ENCODE data around the gene TREX2.

TREX2 gene

GRCh38 chrX:153445856-153446635 is at the start of gene TREX2:
Gene TREX2, minus strand, starts transcription at chrX:153446056. Its CDS starts 626 bp downstream, at chrX:153445430.
- DNase-seq (ENCODE audit: low read depth in 3 of 3, low spot score in 1 of 3): no peak

GRCh38 chrX:153495362-153495751 is 49.5 kb upstream of the TREX2 start:
- DNase-seq (ENCODE audit: low read depth in 3 of 3, low spot score in 1 of 3): no peak

GRCh38 chrX:153494541-153495361 is 48.9 kb upstream of the TREX2 start, which contains the start of gene BGN:
Gene BGN, plus strand, starts transcription at chrX:153494980. Its CDS starts 9,652 bp downstream, at chrX:153504632.
- DNase-seq (ENCODE audit: low read depth in 3 of 3, low spot score in 1 of 3): no peak

GRCh38 chrX:153494061-153494460 is 48.2 kb upstream of the TREX2 start:
- DNase-seq (ENCODE audit: low read depth in 3 of 3, low spot score in 1 of 3): no peak

GRCh38 chrX:153493085-153493484 is 47.2 kb upstream of the TREX2 start:
- no peak for DNase-seq (ENCODE audit: low read depth in 3 of 3, low spot score in 1 of 3)

- DNase-seq (ENCODE audit: low read depth in 3 of 3, low spot score in 1 of 3): no peak
Observed at GRCh38 chrX:153492543-153492942, 46.7 kb upstream of the TREX2 start.

GRCh38 chrX:153491918-153492317 is 46.1 kb upstream of the TREX2 start:
- no peak for DNase-seq (ENCODE audit: low read depth in 3 of 3, low spot score in 1 of 3)

GRCh38 chrX:153491351-153491914 is 45.6 kb upstream of the TREX2 start:
- no peak for DNase-seq (ENCODE audit: low read depth in 3 of 3, low spot score in 1 of 3)

GRCh38 chrX:153490217-153490930 is 44.5 kb upstream of the TREX2 start:
- DNase-seq (ENCODE audit: low read depth in 3 of 3, low spot score in 1 of 3): no peak

- DNase-seq (ENCODE audit: low read depth in 3 of 3, low spot score in 1 of 3): no peak
Observed at GRCh38 chrX:153488231-153488914, 42.5 kb upstream of the TREX2 start.

- DNase-seq (ENCODE audit: low read depth in 3 of 3, low spot score in 1 of 3): no peak
Observed at GRCh38 chrX:153487590-153488071, 41.8 kb upstream of the TREX2 start.

- no peak for DNase-seq (ENCODE audit: low read depth in 3 of 3, low spot score in 1 of 3)
Observed at GRCh38 chrX:153486171-153486570, 40.3 kb upstream of the TREX2 start.

- no peak for DNase-seq (ENCODE audit: low read depth in 3 of 3, low spot score in 1 of 3)
Observed at GRCh38 chrX:153485396-153486080, 39.7 kb upstream of the TREX2 start.

- DNase-seq (ENCODE audit: low read depth in 3 of 3, low spot score in 1 of 3): no peak
Observed at GRCh38 chrX:153482376-153483015, 36.6 kb upstream of the TREX2 start.

GRCh38 chrX:153481043-153481442 is 35.2 kb upstream of the TREX2 start:
- DNase-seq (ENCODE audit: low read depth in 3 of 3, low spot score in 1 of 3): no peak

- DNase-seq (ENCODE audit: low read depth in 3 of 3, low spot score in 1 of 3): no peak
Observed at GRCh38 chrX:153478746-153479145, 32.9 kb upstream of the TREX2 start.

GRCh38 chrX:153477901-153478300 is 32.0 kb upstream of the TREX2 start:
- no peak for DNase-seq (ENCODE audit: low read depth in 3 of 3, low spot score in 1 of 3)

- no peak for DNase-seq (ENCODE audit: low read depth in 3 of 3, low spot score in 1 of 3)
Observed at GRCh38 chrX:153477364-153477857, 31.6 kb upstream of the TREX2 start.

GRCh38 chrX:153476666-153477363 is 31.0 kb upstream of the TREX2 start:
- DNase-seq (ENCODE audit: low read depth in 3 of 3, low spot score in 1 of 3): no peak
